Uterus (tissue), 4 donors: ENCODE results near the gene GAS2L2. TPM values are rescaled to one million over a fixed set of nuclear protein-coding genes. Genes with fewer than 3 reads are reported as not detected.

Source experiments
- DNase-seq, 2 donors: peaks; one replicate each; pipeline ENCODE4 v3.0.0-alpha.2; 2019 to 2020
- H3K27ac ChIP-seq, 2 donors: fragments of 200-600 bp; sonication (generic); 1 replicate in 1 of 2; 2 replicates in 1 of 2; pipeline ENCODE4 v1.5.1; 2016 to 2018
- H3K27me3 ChIP-seq, 2 donors: fragments of 200-600 bp; sonication (generic); one replicate each; pipeline ENCODE4 v1.5.1; 2018 to 2019; ENCODE audit warnings: control low read depth in 1 of 2
- H3K36me3 ChIP-seq, 2 donors: fragments of 200-600 bp; sonication (generic); one replicate each; pipeline ENCODE4 v1.5.1; 2019; ENCODE audit warnings: control low read depth in 1 of 2
- H3K4me1 ChIP-seq, 2 donors: fragments of 200-600 bp; sonication (generic); one replicate each; pipeline ENCODE4 v1.5.1; 2018 to 2019; ENCODE audit warnings: control low read depth in 1 of 2
- H3K4me3 ChIP-seq, 2 donors: fragments of 200-600 bp; sonication (generic); 1 replicate in 1 of 2; 2 replicates in 1 of 2; pipeline ENCODE4 v1.5.1; 2018 to 2019; ENCODE audit warnings: mild to moderate bottlenecking in 1 of 2
- H3K9me3 ChIP-seq, 2 donors: fragments of 200-600 bp; sonication (generic); one replicate each; pipeline ENCODE4 v1.5.1; 2019; ENCODE audit warnings: control low read depth in 1 of 2
- POLR2A ChIP-seq, 2 donors: fragments of 450-650 bp; IDR thresholded peaks; one replicate each; pipeline ENCODE4 v1.6.1; 2016; ENCODE audit warnings: antibody characterized with exemption in 2 of 2, mild to moderate bottlenecking in 1 of 2, moderate library complexity in 1 of 2
- intact Hi-C: fragments of 100-400 bp; cut with DNase I; formaldehyde crosslinking; loops from one replicate; pipeline ENCODE4 v1.15.1; 2023; ENCODE audit warnings: low total_unique reads
- total RNA-seq, 4 donors: library from RNA; depleted of rRNA in 3 of 4; stranded (reverse); fragments of >200 nt in 3 of 4; gene quantifications; one replicate each; pipeline versions ENCODE4 v1.1.0 to v1.2.4, GENCODE V29; 2014 to 2023
- TF ChIP-seq, protein P1 (sequence below), 4 experiments: fragments of 200-600 bp in 2 of 4; fragments of 450-650 bp in 2 of 4; sonication (generic) in 2 of 4; IDR thresholded peaks; one replicate each; pipeline ENCODE4 v1.5.1; 2016 to 2019; ENCODE audit warnings: antibody characterized with exemption in 4 of 4, mild to moderate bottlenecking in 2 of 4, moderate library complexity in 1 of 4
- donor health status: DM: yes; HTN: yes; CAD: no.

GAS2L2 gene
- total RNA-seq, 4 donors from 2014 or later, result 0.69 TPM; not detected in 3

- Histone ChIP-seq H3K36me3 (no peaks in the 10 kb centered on the region), H3K27me3 (no peaks in the 10 kb centered on the region), H3K27ac (no peak overlapping the region), H3K4me1 (no peaks in the 10 kb centered on the region), H3K9me3 (no peaks in the 10 kb centered on the region), H3K4me3 (no peak overlapping the region)
- DNase-seq, result no peak
- intact Hi-C loops, result no loop called here
- TF ChIP-seq, protein P1, sequence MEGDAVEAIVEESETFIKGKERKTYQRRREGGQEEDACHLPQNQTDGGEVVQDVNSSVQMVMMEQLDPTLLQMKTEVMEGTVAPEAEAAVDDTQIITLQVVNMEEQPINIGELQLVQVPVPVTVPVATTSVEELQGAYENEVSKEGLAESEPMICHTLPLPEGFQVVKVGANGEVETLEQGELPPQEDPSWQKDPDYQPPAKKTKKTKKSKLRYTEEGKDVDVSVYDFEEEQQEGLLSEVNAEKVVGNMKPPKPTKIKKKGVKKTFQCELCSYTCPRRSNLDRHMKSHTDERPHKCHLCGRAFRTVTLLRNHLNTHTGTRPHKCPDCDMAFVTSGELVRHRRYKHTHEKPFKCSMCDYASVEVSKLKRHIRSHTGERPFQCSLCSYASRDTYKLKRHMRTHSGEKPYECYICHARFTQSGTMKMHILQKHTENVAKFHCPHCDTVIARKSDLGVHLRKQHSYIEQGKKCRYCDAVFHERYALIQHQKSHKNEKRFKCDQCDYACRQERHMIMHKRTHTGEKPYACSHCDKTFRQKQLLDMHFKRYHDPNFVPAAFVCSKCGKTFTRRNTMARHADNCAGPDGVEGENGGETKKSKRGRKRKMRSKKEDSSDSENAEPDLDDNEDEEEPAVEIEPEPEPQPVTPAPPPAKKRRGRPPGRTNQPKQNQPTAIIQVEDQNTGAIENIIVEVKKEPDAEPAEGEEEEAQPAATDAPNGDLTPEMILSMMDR (IDR thresholded peaks at IDR 0.05), result no peak
- no peak for TF ChIP-seq POLR2A (IDR thresholded peaks at IDR 0.05)
These were observed 51.5 kb downstream of the GAS2L2 start for GRCh38 chr17:35701491-35701890.

DNA sequence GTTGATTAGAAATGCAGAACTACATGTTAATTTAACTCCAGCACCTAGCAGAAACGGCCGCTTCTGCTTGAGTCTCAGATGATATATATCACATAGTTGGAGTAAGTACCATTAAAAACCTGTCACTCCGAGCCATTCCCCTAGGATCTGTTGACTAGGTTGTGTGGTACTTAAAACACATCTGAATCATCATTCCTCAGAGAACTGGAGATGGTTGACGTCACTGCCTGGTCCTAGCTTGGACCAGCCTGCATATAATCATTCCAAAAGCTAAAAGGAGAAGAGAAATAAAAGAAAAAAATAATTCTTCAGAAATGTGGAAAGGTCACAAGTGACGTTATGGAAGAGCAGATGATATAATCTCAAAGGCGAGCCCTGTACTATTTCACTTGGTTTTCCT, 52.9 kb downstream of the GAS2L2 start:
- no peaks in the 10 kb centered on the region for H3K9me3 ChIP-seq
- intact Hi-C loops, result no loop called here
- DNase-seq, result peak in 1 of 2 donors; percentile 15
- H3K4me3 ChIP-seq, result no peak overlapping the region
- H3K4me1 ChIP-seq, result no peaks in the 10 kb centered on the region
- no peak for TF ChIP-seq POLR2A (IDR thresholded peaks at IDR 0.05)
- TF ChIP-seq, protein P1 (IDR thresholded peaks at IDR 0.05), result no peak
- no peaks in the 10 kb centered on the region for H3K27me3 ChIP-seq
- no peak overlapping the region for H3K27ac ChIP-seq
- no peaks in the 10 kb centered on the region for H3K36me3 ChIP-seq

DNA sequence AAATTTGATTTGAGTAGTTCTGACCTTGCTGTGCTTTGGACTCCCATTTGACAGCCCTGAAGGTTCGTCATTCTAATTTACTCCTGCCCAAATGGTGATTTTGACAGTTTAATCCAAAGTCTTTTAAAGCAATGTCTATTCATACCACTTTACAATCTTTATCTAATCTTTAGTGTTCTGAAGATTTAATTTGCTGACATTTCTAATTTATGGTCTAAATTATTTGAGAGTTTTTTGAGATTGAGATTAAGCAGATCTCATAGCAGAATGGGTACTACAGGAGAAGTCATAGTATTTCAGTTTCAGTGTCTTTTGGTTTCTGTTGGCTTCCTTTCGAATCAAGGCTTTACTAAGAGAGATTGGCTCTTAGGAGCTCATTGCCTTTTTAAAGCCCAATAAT, 54.2 kb downstream of the GAS2L2 start:
- intact Hi-C loops, result no loop called here
- no peak for DNase-seq
- H3K9me3 ChIP-seq, result no peaks in the 10 kb centered on the region

DNA sequence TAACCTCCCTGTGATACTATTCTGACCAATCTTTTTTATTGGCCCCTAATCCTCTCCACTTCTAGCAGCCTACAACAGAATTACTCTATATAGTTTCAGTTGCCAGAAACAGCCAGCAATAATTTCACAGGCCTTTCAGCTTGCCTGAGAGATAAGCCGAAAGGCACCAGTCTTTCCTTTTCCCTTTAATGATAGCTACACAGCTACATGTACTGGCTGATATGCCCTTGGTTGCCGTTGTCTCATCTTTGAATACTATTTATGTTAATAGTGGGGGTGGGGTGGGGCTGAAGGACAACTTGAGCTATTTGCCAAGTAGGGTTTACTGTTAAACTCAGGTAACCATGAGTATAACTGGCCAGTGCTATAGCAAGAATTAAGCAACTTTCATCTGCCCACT, 57.4 kb downstream of the GAS2L2 start:
- H3K36me3 ChIP-seq, result no peaks in the 10 kb centered on the region
- no peaks in the 10 kb centered on the region for H3K27me3 ChIP-seq
- H3K4me1 ChIP-seq, result no peaks in the 10 kb centered on the region
- no peak overlapping the region for H3K4me3 ChIP-seq
- TF ChIP-seq, protein P1 (IDR thresholded peaks at IDR 0.05), result no peak
- no peak for TF ChIP-seq POLR2A (IDR thresholded peaks at IDR 0.05)
- intact Hi-C loops, result no loop called here
- no peaks in the 10 kb centered on the region for H3K9me3 ChIP-seq
- no peak for DNase-seq
- H3K27ac ChIP-seq, result no peak overlapping the region

More for the DNA sequence above, 54.2 kb downstream of the GAS2L2 start:
- Histone ChIP-seq H3K36me3 (no peaks in the 10 kb centered on the region), H3K4me3 (no peak overlapping the region), H3K27ac (no peak overlapping the region), H3K4me1 (no peaks in the 10 kb centered on the region), H3K27me3 (no peaks in the 10 kb centered on the region)
- TF ChIP-seq, protein P1 (IDR thresholded peaks at IDR 0.05), result no peak
- TF ChIP-seq POLR2A (IDR thresholded peaks at IDR 0.05), result no peak

GRCh38 chr17:35694906-35695305, 58.1 kb downstream of the GAS2L2 start:
- intact Hi-C loops, result no loop called here

More at GRCh38 chr17:35694906-35695305, 58.1 kb downstream of the GAS2L2 start:
- Histone ChIP-seq H3K4me3 (no peak overlapping the region), H3K9me3 (no peaks in the 10 kb centered on the region), H3K27me3 (no peaks in the 10 kb centered on the region), H3K4me1 (no peaks in the 10 kb centered on the region), H3K36me3 (no peaks in the 10 kb centered on the region), H3K27ac (no peak overlapping the region)
- no peak for DNase-seq
- TF ChIP-seq POLR2A (IDR thresholded peaks at IDR 0.05), result no peak
- TF ChIP-seq, protein P1 (IDR thresholded peaks at IDR 0.05), result no peak

Other genes starting within 250 kb of the GAS2L2 start
- gene SLFN12L, start 215.6 kb downstream of the GAS2L2 start, total RNA-seq, result 1 to 10 TPM in 2 of 4 donors, under 1 TPM in 2; 0.55 to 2.8 (median 1.4) TPM
- gene SLFN14, start 192.4 kb downstream of the GAS2L2 start, total RNA-seq, result under 1 TPM in 1 of 4 donors, not detected in 3; 0.76 TPM
- 10 to 100 TPM in 1 of 4 donors, 1 to 10 TPM in 3; 5.3 to 15.9 (median 8.6) TPM for gene PEX12, start 174.7 kb downstream of the GAS2L2 start, total RNA-seq
- gene AP2B1, start 165.9 kb downstream of the GAS2L2 start, total RNA-seq, result 100 to 1,000 TPM in 1 of 4 donors, 10 to 100 TPM in 3; 40.7 to 124 (median 61.5) TPM
- 1 to 10 TPM in 3 of 4 donors, under 1 TPM in 1; 0.77 to 5.6 (median 3.3) TPM for gene RASL10B, start 21.6 kb downstream of the GAS2L2 start, total RNA-seq
- not detected for gene C17orf50, start 7.6 kb upstream of the GAS2L2 start, total RNA-seq
- 10 to 100 TPM in 3 of 4 donors, 1 to 10 TPM in 1; 2.9 to 58.4 (median 11.0) TPM for gene MMP28, start 42.4 kb upstream of the GAS2L2 start, total RNA-seq
- 100 to 1,000 TPM in 3 of 4 donors, 10 to 100 TPM in 1; 68.5 to 167 (median 113) TPM for gene TAF15, start 56.2 kb upstream of the GAS2L2 start, total RNA-seq
- not detected for gene HEATR9, start 115.7 kb upstream of the GAS2L2 start, total RNA-seq
- gene CCL5, start 127.1 kb upstream of the GAS2L2 start, total RNA-seq, result 10 to 100 TPM in 1 of 4 donors, 1 to 10 TPM in 1, under 1 TPM in 2; 0.29 to 39.5 (median 2.1) TPM
- gene RDM1, start 177.5 kb upstream of the GAS2L2 start, total RNA-seq, result 1 to 10 TPM in 1 of 4 donors, not detected in 3; 3.5 TPM
- gene LYZL6, start 190.5 kb upstream of the GAS2L2 start, total RNA-seq, result not detected
- 1 to 10 TPM in 1 of 4 donors, not detected in 3; 1.6 TPM for gene CCL16, start 228.3 kb upstream of the GAS2L2 start, total RNA-seq
- gene CCL14, start 233.5 kb upstream of the GAS2L2 start, total RNA-seq, result 100 to 1,000 TPM in 3 of 4 donors, under 1 TPM in 1; 0.97 to 165 (median 143) TPM
- gene CCL15, start 248.3 kb upstream of the GAS2L2 start, total RNA-seq, result 1 to 10 TPM in 1 of 4 donors, not detected in 3; 1.4 TPM